Neural cell (in vitro differentiated cells): ENCODE results near the gene CDH4. TPM values are rescaled to one million over a fixed set of nuclear protein-coding genes. Genes with fewer than 3 reads are reported as not detected.

Experiments used
- H2AFZ ChIP-seq: fragments of 200-600, 300-800 bp; sonication (generic), shearing (Covaris generic); 2 replicates; pipeline ENCODE4 v1.6.0; 2014; ENCODE audit warnings: low read depth, mild to moderate bottlenecking, antibody characterized with exemption, low read length, moderate library complexity
- H3F3A ChIP-seq: fragments of 200-600 bp; shearing (Covaris generic); 2 replicates; pipeline ENCODE4 v1.6.1; 2016; ENCODE audit warnings: mild to moderate bottlenecking, moderate library complexity, mixed read lengths, antibody characterized with exemption, low read length; ENCODE audit not compliant: insufficient read depth, poor library complexity, severe bottlenecking
- H3K27ac ChIP-seq: fragments of 200-600, 300-800 bp; sonication (generic), shearing (Covaris generic); 2 replicates; pipeline ENCODE4 v1.5.1; 2014; ENCODE audit warnings: mild to moderate bottlenecking, low read length, moderate library complexity
- H3K27me3 ChIP-seq: fragments of 300-800, 200-600 bp; sonication (generic), shearing (Covaris generic); 2 replicates; pipeline ENCODE4 v1.6.0; 2014; ENCODE audit warnings: mild to moderate bottlenecking, low read depth, low read length, moderate library complexity; ENCODE audit not compliant: insufficient read depth
- H3K36me3 ChIP-seq: fragments of 300-800, 200-600 bp; sonication (generic), shearing (Covaris generic); 2 replicates; pipeline ENCODE4 v1.5.1; 2014; ENCODE audit warnings: mild to moderate bottlenecking, antibody characterized with exemption, low read length, moderate library complexity; ENCODE audit not compliant: insufficient read depth
- H3K4me2 ChIP-seq: fragments of 300-800, 200-600 bp; sonication (generic), shearing (Covaris generic); 2 replicates; pipeline ENCODE4 v1.6.0; 2014; ENCODE audit warnings: mild to moderate bottlenecking, low read length
- H3K4me3 ChIP-seq: fragments of 300-800, 200-600 bp; sonication (generic), shearing (Covaris generic); 2 replicates; pipeline ENCODE4 v1.5.1; 2014; ENCODE audit warnings: mild to moderate bottlenecking, low read length, moderate library complexity
- H3K79me2 ChIP-seq: fragments of 200-600 bp; shearing (Covaris generic); replicated peaks from 2 replicates; pipeline ENCODE4 v1.6.0; 2014; ENCODE audit warnings: mild to moderate bottlenecking, low read length, moderate library complexity; ENCODE audit not compliant: insufficient read depth
- H3K9ac ChIP-seq: fragments of 300-800, 200-600 bp; sonication (generic), shearing (Covaris generic); 2 replicates; pipeline ENCODE4 v1.6.1; 2016; ENCODE audit warnings: mild to moderate bottlenecking, low read length, mixed read lengths
- H3K9me2 ChIP-seq: fragments of 200-600 bp; shearing (Covaris generic); 2 replicates; pipeline ENCODE4 v1.6.1; 2016; ENCODE audit warnings: mild to moderate bottlenecking, low read length, mixed read lengths; ENCODE audit not compliant: insufficient read depth
- H3K9me3 ChIP-seq: fragments of 200-600, 300-800 bp; sonication (generic), shearing (Covaris generic); 2 replicates; pipeline ENCODE4 v1.6.1; 2016; ENCODE audit warnings: mild to moderate bottlenecking, mixed run types, low read length, moderate library complexity, mixed read lengths
- H4K20me1 ChIP-seq: fragments of 200-600 bp; shearing (Covaris generic); 2 replicates; pipeline ENCODE4 v1.6.1; 2016; ENCODE audit warnings: mild to moderate bottlenecking, mixed run types; ENCODE audit not compliant: insufficient read depth
- CTCF ChIP-seq: fragments of 450-650 bp; IDR thresholded peaks from 2 replicates; pipeline ENCODE4 v1.5.1; 2014; ENCODE audit warnings: antibody characterized with exemption, mild to moderate bottlenecking, moderate library complexity; ENCODE audit not compliant: poor library complexity, severe bottlenecking
- EP300 ChIP-seq: fragments of 450-650 bp; conservative IDR thresholded peaks from 2 replicates; pipeline ENCODE4 v1.6.1; 2014; ENCODE audit warnings: antibody characterized with exemption, mild to moderate bottlenecking, moderate library complexity; ENCODE audit not compliant: poor library complexity, severe bottlenecking
- EZH2 ChIP-seq: fragments of 200-600, 300-800 bp; shearing (Covaris generic), sonication (generic); IDR thresholded peaks from 2 replicates; pipeline ENCODE4 v1.6.1; 2014; ENCODE audit warnings: antibody characterized with exemption, low read length, borderline replicate concordance, mild to moderate bottlenecking; ENCODE audit not compliant: insufficient read depth, poor library complexity, severe bottlenecking
- MXI1 ChIP-seq: fragments of 450-650 bp; conservative IDR thresholded peaks from 2 replicates; pipeline ENCODE4 v1.6.1; 2014; ENCODE audit warnings: antibody characterized with exemption, mild to moderate bottlenecking; ENCODE audit not compliant: poor library complexity, severe bottlenecking
- POLR2AphosphoS5 ChIP-seq: IDR thresholded peaks from 2 replicates; pipeline ENCODE4 v1.6.1; 2012
- RAD21 ChIP-seq: fragments of 450-650 bp; conservative IDR thresholded peaks from 2 replicates; pipeline ENCODE4 v1.6.1; 2014; ENCODE audit warnings: antibody characterized with exemption, mild to moderate bottlenecking, moderate library complexity
- SMC3 ChIP-seq: fragments of 450-650 bp; conservative IDR thresholded peaks from 2 replicates; pipeline ENCODE4 v1.6.1; 2014; ENCODE audit warnings: antibody characterized with exemption, mild to moderate bottlenecking, moderate library complexity; ENCODE audit not compliant: poor library complexity
- TAF1 ChIP-seq: IDR thresholded peaks from 2 replicates; pipeline ENCODE4 v1.6.1; 2012; ENCODE audit warnings: low read depth
- polyA plus RNA-seq: library from polyadenylated mRNA; depleted of rRNA; stranded (reverse); fragments of >200 nt; gene quantifications from 2 replicates; pipeline ENCODE4 v1.2.3, GENCODE V29; 2014
- TF ChIP-seq, protein P1 (sequence below): IDR thresholded peaks from 2 replicates; pipeline ENCODE4 v1.6.1; 2012; ENCODE audit warnings: borderline replicate concordance

Gene CDH4
- polyA plus RNA-seq, 1 donor from 2014 or later = 24.6 TPM

GRCh38 chr20:61850457-61850856 is 598.4 kb downstream of the CDH4 start:
- no peak for TF ChIP-seq POLR2AphosphoS5
- TF ChIP-seq SMC3 = no peak
- TF ChIP-seq EZH2 = no peak
- no peak for TF ChIP-seq MXI1
- TF ChIP-seq, protein P1, sequence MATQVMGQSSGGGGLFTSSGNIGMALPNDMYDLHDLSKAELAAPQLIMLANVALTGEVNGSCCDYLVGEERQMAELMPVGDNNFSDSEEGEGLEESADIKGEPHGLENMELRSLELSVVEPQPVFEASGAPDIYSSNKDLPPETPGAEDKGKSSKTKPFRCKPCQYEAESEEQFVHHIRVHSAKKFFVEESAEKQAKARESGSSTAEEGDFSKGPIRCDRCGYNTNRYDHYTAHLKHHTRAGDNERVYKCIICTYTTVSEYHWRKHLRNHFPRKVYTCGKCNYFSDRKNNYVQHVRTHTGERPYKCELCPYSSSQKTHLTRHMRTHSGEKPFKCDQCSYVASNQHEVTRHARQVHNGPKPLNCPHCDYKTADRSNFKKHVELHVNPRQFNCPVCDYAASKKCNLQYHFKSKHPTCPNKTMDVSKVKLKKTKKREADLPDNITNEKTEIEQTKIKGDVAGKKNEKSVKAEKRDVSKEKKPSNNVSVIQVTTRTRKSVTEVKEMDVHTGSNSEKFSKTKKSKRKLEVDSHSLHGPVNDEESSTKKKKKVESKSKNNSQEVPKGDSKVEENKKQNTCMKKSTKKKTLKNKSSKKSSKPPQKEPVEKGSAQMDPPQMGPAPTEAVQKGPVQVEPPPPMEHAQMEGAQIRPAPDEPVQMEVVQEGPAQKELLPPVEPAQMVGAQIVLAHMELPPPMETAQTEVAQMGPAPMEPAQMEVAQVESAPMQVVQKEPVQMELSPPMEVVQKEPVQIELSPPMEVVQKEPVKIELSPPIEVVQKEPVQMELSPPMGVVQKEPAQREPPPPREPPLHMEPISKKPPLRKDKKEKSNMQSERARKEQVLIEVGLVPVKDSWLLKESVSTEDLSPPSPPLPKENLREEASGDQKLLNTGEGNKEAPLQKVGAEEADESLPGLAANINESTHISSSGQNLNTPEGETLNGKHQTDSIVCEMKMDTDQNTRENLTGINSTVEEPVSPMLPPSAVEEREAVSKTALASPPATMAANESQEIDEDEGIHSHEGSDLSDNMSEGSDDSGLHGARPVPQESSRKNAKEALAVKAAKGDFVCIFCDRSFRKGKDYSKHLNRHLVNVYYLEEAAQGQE = no peak
- TF ChIP-seq CTCF = no peak
- TF ChIP-seq TAF1 = no peak
- no peak for TF ChIP-seq EP300
- TF ChIP-seq RAD21 = no peak
- no peak overlapping the region for H3K27ac ChIP-seq
- H3K36me3 ChIP-seq = peaks cover 4% of the 10 kb centered on the region
- no peaks in the 10 kb centered on the region for H3K27me3 ChIP-seq
- H3K9me2 ChIP-seq = no peaks in the 10 kb centered on the region
- H4K20me1 ChIP-seq = no peaks in the 10 kb centered on the region
- H3K4me3 ChIP-seq = no peak overlapping the region
- no peak overlapping the region for H3K9ac ChIP-seq
- no peak overlapping the region for H3K4me2 ChIP-seq
- H3F3A ChIP-seq = no peaks in the 10 kb centered on the region
- H3K79me2 ChIP-seq = no peaks in the 10 kb centered on the region
- no peak overlapping the region for H2AFZ ChIP-seq
- H3K9me3 ChIP-seq = peaks cover 9% of the 10 kb centered on the region

DNA sequence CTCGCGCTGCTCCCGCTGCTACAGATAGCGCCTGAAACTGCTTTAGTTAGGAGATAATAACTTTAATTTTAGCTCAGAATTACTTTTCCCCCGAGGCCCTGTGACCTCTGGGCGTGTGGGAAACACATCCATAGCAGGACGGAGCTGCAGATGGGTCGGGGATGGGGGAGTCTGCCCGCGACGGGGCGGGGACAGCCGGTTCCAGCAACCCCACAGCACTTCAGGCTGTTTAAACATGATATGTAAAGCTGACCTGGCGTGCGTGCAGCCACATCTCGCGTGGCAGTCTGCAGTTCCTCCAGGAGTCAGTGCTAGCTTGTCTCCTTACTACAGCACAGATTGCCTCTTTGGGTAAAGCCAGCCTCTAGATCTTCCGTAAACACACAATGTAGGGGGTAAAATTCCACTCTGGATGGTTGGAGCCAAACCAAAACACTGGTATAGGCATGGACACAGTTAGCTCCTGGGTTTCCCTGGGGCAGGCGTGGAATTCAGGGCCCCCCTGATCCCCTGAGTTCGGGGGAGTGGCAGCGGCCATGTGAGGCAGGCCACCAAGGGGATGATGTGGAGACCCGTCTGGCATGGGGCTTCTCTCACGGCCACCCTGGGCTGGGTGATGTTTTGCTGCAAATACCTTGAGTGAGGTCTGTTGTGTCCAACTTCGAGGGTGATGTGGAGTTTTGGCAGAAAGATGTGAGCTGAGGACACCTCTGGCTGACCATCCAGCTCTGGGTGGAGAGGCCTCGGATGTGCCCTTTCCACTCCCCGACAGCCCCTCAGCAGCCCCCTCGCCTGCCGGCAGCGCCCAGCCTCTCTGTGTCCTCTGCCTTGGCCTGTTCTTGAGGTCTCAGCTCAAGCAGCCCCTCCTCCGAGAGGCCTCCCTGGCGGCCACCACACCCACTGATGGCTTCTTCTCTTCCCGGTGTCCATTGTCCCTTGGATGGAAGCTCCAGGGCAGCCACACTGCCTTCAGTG is 599.2 kb downstream of the CDH4 start:
- Histone ChIP-seq H2AFZ (no peak overlapping the region), H3K27ac (no peak overlapping the region), H3K36me3 (peaks cover 4% of the 10 kb centered on the region), H3K9ac (no peak overlapping the region), H3K9me2 (no peaks in the 10 kb centered on the region), H4K20me1 (no peaks in the 10 kb centered on the region), H3K9me3 (peaks cover 9% of the 10 kb centered on the region), H3K27me3 (no peaks in the 10 kb centered on the region), H3K4me3 (no peak overlapping the region), H3K4me2 (no peak overlapping the region), H3K79me2 (no peaks in the 10 kb centered on the region), H3F3A (no peaks in the 10 kb centered on the region)
- TF ChIP-seq MXI1 (no peak), SMC3 (no peak), EP300 (no peak), TAF1 (no peak), CTCF (no peak), EZH2 (no peak), RAD21 (no peak), POLR2AphosphoS5 (no peak)
- TF ChIP-seq, protein P1 = no peak
